Smooth muscle cell of the brain vasculature (primary cell): ENCODE measurements around the gene TMC1.
A peak's percentile ranks its signal among the peaks of the same experiment; 100 is the strongest.
"Not testable (repeated sequence)": the region's sequence is repeated elsewhere in the genome, so short reads cannot be mapped to it uniquely, and the experiment has no call there.

Experiments used
- DNase-seq: peaks from one replicate; pipeline ENCODE4 v3.0.0-alpha.2; 2012; ENCODE audit warnings: low read depth, low spot score

Gene TMC1

DNA sequence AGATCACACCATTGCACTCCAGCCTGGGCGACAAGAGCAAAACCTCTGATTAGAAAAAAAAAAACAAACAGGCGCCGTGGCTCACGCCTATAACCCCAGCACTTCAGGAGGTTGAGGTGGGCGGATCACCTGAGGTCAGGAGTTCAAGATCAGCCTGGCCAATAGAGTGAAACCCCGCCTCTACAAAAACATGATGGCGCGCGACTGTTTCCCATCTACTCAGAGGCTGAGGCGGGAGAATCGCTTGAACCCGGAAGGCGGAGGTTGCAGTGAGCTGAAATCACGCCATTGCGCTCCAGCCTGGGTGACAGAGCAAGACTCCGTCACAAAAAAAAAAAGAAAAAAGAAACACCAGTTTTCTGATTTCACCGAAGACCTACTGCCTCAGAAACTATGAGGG is at the start of gene TMC1:
Gene TMC1, plus strand, starts transcription at position 193 of the 400 bp plus-strand sequence. CDS start 127,041 bp downstream, outside the sequence.
- DNase-seq, result not testable (repeated sequence)

DNA sequence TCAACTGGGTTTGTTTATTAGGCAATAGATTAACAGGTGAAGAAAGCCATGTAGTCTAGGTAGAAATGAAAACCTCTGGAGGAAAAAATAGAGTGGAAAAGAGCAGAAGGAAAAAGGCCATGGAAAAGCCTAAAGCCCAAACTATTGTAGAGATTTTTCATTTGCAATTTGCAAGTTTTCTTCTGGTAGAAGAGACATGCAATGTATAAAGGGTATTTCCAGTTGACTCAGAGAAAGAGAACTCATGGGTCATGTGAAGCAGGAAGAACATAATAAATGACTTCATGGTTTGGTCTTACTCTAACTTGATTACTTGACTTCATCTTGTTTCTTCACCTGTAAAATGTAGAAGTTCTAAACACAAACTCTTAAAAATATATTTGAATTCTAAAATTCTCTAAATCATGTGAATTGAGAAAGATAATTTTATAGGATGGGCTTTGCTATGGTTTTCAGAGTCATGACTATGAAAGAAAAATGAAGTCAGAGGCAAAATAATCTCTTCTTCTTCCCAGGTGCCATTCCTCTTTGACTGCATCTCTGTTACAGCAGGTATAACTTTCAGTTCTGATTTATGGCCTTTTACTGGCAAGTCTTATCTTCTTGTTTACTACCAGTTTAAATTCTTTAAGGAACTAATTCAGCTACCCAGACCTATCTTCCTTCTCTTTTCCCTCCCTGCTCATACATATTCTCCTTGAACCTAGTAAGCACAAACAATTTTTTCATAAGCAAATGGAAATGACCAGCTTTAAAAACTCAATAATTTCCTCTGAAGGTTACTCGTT is 47.7 kb upstream of the TMC1 start:
- no peak for DNase-seq

- no peak for DNase-seq
Observed at GRCh38 chr9:72474676-72475075, 46.7 kb upstream of the TMC1 start.

- no peak for DNase-seq
Observed at GRCh38 chr9:72476100-72476499, 45.3 kb upstream of the TMC1 start.

DNA sequence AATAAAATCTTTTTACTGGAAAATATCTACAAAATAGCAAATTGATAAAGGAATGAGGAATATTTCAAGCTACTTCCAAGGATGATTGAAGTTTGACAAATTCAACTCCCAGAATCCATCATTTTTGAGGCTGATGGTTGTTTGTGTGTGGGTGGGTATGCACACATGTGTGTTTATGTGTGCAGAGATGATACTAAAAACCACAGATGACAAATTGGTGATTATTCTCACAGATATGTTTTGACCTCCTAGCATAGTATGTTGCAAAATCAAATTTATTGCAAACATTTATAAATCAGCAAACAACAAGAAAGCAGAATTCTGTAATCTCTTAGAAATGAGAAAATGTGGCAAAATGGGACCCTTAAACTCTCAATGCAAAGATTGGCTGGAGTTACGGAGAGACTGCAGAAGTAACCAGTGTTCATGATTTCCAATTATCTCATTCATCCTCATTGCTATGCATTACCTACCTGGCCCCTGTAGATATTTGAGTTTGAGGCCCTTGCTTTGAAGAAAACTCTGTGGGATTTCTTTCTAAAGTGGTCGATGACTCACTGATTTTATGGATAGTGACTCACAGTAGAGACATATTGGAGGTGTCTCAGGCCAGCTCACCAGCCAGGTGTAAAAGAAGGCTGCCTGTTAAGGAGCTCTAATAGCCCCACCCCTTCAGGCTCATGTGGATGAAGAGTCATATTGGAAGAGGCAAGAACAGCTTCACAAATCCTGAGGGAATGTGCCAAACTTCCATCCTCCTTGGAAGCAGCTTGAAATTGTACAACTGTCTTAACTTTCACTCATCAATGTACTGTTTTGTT is 44.6 kb upstream of the TMC1 start:
- no peak for DNase-seq

DNA sequence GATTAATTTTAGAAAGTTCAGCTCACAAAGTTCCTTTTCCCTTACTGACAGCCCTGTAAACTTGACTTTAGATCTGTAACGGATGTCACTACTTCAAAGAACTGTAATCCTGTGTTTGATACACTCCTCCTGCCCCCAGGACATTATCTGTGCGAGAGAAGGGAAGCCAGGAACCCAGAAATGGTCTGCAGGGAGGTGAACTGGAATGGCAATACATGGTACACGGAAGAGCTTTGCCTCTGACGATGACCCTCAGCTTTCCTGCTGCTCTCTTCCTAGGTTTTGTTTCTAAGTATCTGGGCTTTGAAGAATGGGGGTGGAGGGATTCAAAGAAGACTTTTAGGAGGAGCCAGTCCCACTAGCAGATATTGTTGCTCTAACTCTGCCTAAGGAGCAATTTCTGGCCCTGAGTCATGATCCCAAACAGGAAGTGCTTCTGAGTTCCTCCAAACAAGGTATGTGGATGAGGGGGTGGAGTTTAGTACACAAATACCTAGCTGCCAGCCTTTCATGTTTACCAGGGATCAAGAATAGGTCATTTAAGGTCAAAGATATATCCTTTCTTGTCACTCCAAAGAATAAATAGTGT is 43.4 kb upstream of the TMC1 start:
- no peak for DNase-seq

GRCh38 chr9:72478966-72479365 is 42.4 kb upstream of the TMC1 start:
- DNase-seq, result no peak

GRCh38 chr9:72480261-72480660 is 41.1 kb upstream of the TMC1 start:
- not testable (repeated sequence) for DNase-seq

DNA sequence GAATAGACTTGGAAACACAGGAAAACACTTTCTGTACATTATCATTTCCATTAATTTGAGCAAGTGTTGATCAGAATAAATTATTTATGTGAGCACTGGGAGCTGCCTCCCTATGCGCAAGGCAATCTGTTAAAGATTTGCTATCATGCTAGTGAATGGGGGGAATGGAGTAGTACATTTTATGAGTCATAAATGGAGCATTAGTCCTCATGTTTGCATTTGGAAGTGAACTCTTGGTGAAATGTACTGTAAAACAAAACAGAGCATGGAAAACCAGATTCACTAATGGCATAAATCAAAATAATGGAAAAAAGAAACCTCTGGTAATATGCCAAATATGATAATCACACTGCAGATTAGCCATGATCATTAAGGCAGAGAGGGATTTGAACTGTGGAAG is 40.5 kb upstream of the TMC1 start:
- DNase-seq, result no peak

DNA sequence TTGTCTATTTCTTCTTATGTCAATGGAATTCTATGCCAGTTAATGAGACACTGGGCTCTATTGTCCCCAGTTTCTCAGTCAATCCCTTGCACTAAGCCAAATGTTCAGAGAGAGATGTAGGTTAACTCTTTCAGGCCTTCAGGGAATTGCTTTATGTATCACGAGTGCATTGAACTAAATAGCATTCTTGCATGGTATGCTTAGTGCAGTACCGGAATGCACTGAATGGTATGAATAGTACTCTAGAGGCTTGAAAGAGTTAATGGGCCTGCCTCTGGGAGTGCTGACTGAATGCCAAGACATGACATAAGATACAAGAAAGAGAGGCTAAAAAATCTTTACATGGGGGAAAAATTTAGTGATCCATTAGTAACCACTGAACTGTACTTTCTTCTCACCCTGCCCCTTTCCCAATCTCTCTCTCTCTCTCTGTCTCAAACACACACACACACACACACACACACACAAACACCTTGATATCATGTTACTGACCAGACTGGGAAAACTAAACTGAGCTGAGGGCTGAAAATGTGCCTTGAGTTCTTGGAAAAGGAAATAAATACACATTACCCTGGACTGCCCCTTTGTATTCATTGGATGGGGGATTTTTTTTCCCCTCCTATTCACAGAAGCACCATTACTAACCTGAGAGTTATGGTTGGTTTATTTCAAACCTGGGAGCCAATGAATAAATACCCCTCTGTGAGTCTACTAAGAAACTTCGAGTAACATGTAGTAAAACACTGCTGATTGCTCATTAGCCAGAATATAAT is 35.4 kb upstream of the TMC1 start:
- no peak for DNase-seq

GRCh38 chr9:72486594-72486955 is 34.8 kb upstream of the TMC1 start:
- DNase-seq, result no peak

- DNase-seq, result not testable (repeated sequence)
Observed at GRCh38 chr9:72487665-72488064, 33.7 kb upstream of the TMC1 start.

GRCh38 chr9:72489986-72490385 is 31.4 kb upstream of the TMC1 start:
- no peak for DNase-seq

DNA sequence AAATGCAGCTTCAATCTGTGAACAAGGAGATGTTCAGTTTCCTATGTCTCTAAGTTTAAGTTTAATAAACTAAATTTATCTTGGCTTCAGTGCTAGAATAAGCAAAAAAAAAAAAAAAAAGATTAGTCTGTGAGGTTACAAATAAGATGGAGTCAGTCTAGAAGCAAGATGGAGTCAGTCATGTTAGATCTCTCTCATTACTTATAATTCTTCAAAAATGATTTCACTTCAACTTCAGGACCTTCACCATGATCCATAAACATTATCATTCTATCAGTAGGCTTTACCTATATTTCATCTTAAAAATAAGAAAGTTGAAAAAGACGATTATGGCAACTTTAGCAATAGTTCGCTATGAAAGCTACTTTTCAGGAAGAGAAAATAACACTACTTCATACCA is 30.2 kb upstream of the TMC1 start:
- no peak for DNase-seq

DNA sequence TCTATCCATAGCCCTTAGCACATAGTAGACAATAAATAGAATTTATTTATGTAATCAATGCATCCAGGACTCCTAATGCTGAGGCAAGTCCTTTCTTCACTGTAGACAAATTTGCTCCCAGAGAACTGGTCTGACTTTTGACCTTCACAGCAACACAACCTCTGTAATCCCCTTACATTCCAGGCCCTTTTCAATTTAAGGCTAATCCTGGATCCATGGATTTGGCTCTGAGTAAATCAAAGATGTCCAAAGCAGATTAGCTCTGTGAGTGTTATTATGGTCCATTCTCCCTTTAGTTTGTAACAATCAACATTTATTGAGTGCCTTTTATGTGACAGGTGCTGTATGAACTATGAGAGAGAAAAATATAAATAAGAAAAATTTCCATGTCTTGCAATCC is 27.4 kb upstream of the TMC1 start:
- no peak for DNase-seq

- no peak for DNase-seq
Observed at GRCh38 chr9:72497447-72498046, 23.9 kb upstream of the TMC1 start.

DNA sequence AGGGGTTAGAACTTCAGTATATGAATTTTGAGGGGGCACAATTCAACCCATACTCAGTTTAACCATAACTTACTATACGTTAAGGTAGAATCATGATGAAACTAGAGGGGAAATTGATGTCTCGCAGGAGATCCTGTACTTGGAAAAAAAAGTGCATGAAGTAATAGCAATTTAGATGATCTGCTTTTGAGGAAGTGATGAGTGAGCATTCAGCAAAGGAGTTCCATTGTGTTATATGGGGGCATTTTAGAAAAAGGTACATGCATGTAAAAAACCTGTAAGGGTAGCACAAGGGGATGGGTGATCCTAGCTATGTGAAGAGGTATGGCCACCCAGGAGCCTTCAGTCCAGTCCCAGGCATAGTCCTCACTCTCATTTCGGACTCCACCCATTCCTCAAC is 14.8 kb upstream of the TMC1 start:
- no peak for DNase-seq

- no peak for DNase-seq
Observed at GRCh38 chr9:72509053-72509452, 12.4 kb upstream of the TMC1 start.

GRCh38 chr9:72509635-72510034 is 11.8 kb upstream of the TMC1 start:
- no peak for DNase-seq

DNA sequence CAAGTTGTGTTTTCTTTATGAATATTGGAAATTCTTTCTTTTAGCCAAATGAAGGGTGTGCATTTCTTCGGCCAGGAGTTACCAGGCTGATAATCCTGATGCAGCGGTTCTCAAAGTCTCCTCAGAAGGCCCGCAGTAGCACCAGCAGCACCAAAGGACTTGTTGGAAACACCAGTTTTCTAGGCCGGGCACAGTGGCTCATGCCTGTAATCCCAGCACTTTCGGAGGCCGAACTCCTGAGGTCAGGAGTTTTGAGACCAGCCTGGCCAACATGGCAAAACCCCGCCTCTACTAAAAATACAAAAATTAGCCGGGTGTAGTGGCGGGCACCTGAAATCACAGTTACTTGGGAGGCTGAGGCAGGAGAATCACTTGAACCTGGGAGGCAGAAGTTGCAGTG is 397 bp upstream of the TMC1 start:
- not testable (repeated sequence) for DNase-seq

DNA sequence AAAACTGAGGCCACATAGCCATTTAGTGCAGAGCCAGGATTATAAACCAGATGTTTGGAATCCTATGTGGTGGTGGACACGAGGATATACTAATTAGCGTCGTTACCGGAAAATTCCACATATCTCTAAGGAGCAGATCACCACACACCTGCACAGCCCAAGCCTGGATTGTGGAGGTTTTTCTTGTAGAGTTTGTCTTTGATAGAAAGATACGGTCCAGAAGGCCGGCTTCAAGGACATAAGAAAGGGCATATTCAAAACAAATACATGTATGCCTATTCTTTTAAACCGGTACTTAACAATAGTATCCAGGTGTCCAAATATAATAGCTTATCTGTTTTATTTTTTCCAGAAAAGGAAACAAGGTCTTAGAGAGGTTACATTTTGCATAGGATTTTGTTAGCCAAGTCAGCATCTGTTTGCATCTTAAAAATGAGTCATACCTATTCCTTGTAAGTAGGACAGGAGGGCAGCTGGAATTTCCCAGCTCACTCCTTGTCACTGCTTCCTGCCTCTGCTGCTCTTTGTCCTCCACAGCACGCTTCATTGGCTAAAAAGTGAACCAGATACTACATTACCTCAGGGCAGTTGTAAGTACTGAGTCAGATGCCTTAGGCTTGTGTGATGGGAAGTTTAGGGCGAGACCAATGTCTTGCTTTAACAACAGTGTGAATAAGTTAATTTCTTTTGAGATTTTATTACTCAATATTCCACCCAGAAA is 3.6 kb downstream of the TMC1 start:
- DNase-seq, result peak; percentile 65
